ENCODE results near the gene NUDCD3.

DNA sequence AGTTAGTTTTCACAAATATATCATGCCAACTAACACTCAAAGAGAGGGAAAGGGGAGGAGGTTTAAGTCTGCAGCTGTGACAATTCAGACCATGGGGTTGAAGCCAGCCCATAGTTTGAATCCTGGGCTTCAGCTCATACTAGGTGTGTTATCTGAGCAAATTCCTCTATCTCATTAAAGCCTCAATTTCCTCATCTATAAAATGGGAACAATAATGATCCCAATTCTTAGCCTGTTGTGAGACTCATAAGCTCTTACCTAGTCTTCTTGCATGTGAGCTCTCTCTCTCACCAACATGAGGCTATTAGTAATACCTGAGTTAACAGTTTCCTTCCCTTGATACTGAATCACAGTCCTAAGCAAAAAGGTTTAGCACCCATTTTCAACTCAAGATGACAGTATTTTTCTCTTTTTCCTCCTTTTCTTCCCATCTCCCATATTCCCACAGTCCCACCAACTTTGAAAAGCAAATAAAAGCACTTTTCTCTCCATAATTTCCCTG is 49.8 kb downstream of the NUDCD3 start:
- TF ChIP-seq CTCF (conservative IDR thresholded peaks at IDR 0.05 in 1 of 2, IDR thresholded peaks at IDR 0.05 in 1 of 2; ENCODE audit: extremely low read depth in 1 of 2, insufficient read depth in 1 of 2, low read depth in 1 of 2, low read length in 2 of 2) (no peak), EZH2 (IDR thresholded peaks at IDR 0.05; ENCODE audit: borderline replicate concordance, low read length) (no peak)
